ENCODE results near the gene YPEL5. TPM values are rescaled to one million over a fixed set of nuclear protein-coding genes. Genes with fewer than 3 reads are reported as not detected.

YPEL5 gene
- total and polyA plus RNA-seq, 10 donors, result 68.2 to 139 (median 94.3) TPM

- Histone ChIP-seq H3K4me3 (peak overlapping the region in 7 of 8 donors; percentile 23 to 89 (median 40)), H3K27ac (peak overlapping the region; percentile 88 to 100 (median 100)), H3K36me3 (peaks cover 0 to 19% (median 4%) of the 10 kb centered on the region in 6 donors), H3K4me1 (peaks cover 25 to 47% (median 41%) of the 10 kb centered on the region in 6 donors), H3K9me3 (no peaks in the 10 kb centered on the region), H3K27me3 (replicated peaks in 1 of 7) (no peaks in the 10 kb centered on the region)
- no peak for TF ChIP-seq CTCF (IDR thresholded peaks at IDR 0.05 in 8 of 11, conservative IDR thresholded peaks at IDR 0.05 in 3 of 11)
- no peak for TF ChIP-seq POLR2A (IDR thresholded peaks at IDR 0.05)
- no peak for TF ChIP-seq POLR2AphosphoS5 (IDR thresholded peaks at IDR 0.05)
- no peak for DNase-seq
- intact Hi-C loops (cut with DNase I; ENCODE audit: low total_unique reads), result no loop called here
- WGBS, 5 donors, result 49 to 55% (median 52%) methylated on average over 8 of the region's 8 CpGs
Observed at GRCh38 chr2:30145826-30146336, 926 bp upstream of the YPEL5 start.

- TF ChIP-seq POLR2AphosphoS5 (IDR thresholded peaks at IDR 0.05) (no peak), CTCF (IDR thresholded peaks at IDR 0.05 in 8 of 11, conservative IDR thresholded peaks at IDR 0.05 in 3 of 11) (no peak), POLR2A (IDR thresholded peaks at IDR 0.05) (no peak)
- H3K4me3 ChIP-seq, result peak overlapping the region; percentile 55 to 89 (median 76)
- H3K27ac ChIP-seq, result peak overlapping the region; percentile 98 to 100 (median 100)
- intact Hi-C loops (cut with DNase I; ENCODE audit: low total_unique reads), result no loop called here
- peaks cover 0 to 31% (median 4%) of the 10 kb centered on the region in 6 donors for H3K36me3 ChIP-seq
- H3K4me1 ChIP-seq, result peaks cover 25 to 59% (median 50%) of the 10 kb centered on the region in 6 donors
- DNase-seq, result peak; percentile 92
- no peaks in the 10 kb centered on the region for H3K27me3 ChIP-seq (replicated peaks in 1 of 7)
- 0 to 1% (median 0%) methylated on average over 2 to 79 of the region's 79 CpGs; no CpG with 5 or more reads in 1 of the 5 donors for WGBS, 5 donors
- H3K9me3 ChIP-seq, result no peaks in the 10 kb centered on the region
Observed at GRCh38 chr2:30147196-30147714, 448 bp downstream of the YPEL5 start.

GRCh38 chr2:30147715-30148610 is 1.2 kb downstream of the YPEL5 start:
- peak overlapping the region; percentile 55 to 89 (median 74) for H3K4me3 ChIP-seq
- WGBS, 5 donors, result 2 to 10% (median 3%) methylated on average over 15 to 50 of the region's 50 CpGs
- H3K9me3 ChIP-seq, result no peaks in the 10 kb centered on the region
- peaks cover 0 to 38% (median 6%) of the 10 kb centered on the region in 6 donors for H3K36me3 ChIP-seq
- peaks cover 25 to 66% (median 53%) of the 10 kb centered on the region in 6 donors for H3K4me1 ChIP-seq
- peak; percentile 96 for DNase-seq
- TF ChIP-seq POLR2AphosphoS5 (IDR thresholded peaks at IDR 0.05), result peak; percentile 88 to 94 (median 89)
- peak in 8 of 11 experiments; percentile 16 to 73 (median 57) for TF ChIP-seq CTCF (IDR thresholded peaks at IDR 0.05 in 8 of 11, conservative IDR thresholded peaks at IDR 0.05 in 3 of 11)
- TF ChIP-seq POLR2A (IDR thresholded peaks at IDR 0.05), result peak in 2 of 3 donors; percentile 46 to 74
- H3K27me3 ChIP-seq (replicated peaks in 1 of 7), result no peaks in the 10 kb centered on the region
- peak overlapping the region; percentile 98 to 100 (median 100) for H3K27ac ChIP-seq
- intact Hi-C loops (cut with DNase I; ENCODE audit: low total_unique reads), result no loop called here

Measured in spleen (tissue), 11 donors.